K562 (cell line): ENCODE measurements around the gene HSPA1L. TPM values are rescaled to one million over a fixed set of nuclear protein-coding genes. Genes with fewer than 3 reads are reported as not detected.
"Not testable (repeated sequence)": the region's sequence is repeated elsewhere in the genome, so short reads cannot be mapped to it uniquely, and the experiment has no call there.

Experiments
- ATAC-seq: fragments of 200-7000 bp; cut with Tn5 transposase; 3 replicates; pipeline ENCODE4 v1.9.1; 2020; ENCODE audit warnings: moderate library complexity
- BruUV-seq: library from RNA; stranded (reverse); fragments of 400-500 nt; replicated peaks from 2 replicates; lab custom pipeline; 2021; lab: Mats Ljungman, UMichigan
- CTCF ChIA-PET: fragments of 300-600 bp; formaldehyde crosslinking; extraction: SDS; loops from one replicate; lab custom pipeline; 2021; ENCODE audit warnings: low intra/inter-chr PET ratio; lab: Yijun Ruan, JAX
- POLR2A ChIA-PET: fragments of 300-600, 350-650 bp; sonication (Branson Sonifier 250); formaldehyde crosslinking; extraction: SDS; loops from one replicate; lab custom pipeline; 2021; ENCODE audit warnings: antibody characterized with exemption, inconsistent platforms; lab: Yijun Ruan, JAX
- DNase-seq, 4 experiments: peaks; one replicate each; pipeline versions ENCODE4 v3.0.0 to v3.0.0-alpha.2; 2011 to 2018; ENCODE audit warnings: low spot score in 3 of 4, mixed read lengths in 3 of 4; ENCODE audit errors: extremely low read depth in 1 of 4
- FAIRE-seq: peaks from 2 replicates; lab custom pipeline; 2011; peaks lifted over from hg19 to GRCh38; lab: Jason Lieb, UNC
- H2AFZ ChIP-seq: 2 replicates; pipeline ENCODE4 v1.6.0; 2011; ENCODE audit warnings: low read depth, low read length, control low read depth, inconsistent platforms
- H3K27ac ChIP-seq: fragments of 200-600 bp; 3 replicates; pipeline ENCODE4 v1.8.0; 2011; ENCODE audit warnings: low read depth, mild to moderate bottlenecking, control low read depth, inconsistent platforms, low read length, moderate library complexity, mixed read lengths; ENCODE audit errors: extremely low read depth
- H3K27me3 ChIP-seq, 2 experiments: fragments of 300-600 bp in 1 of 2; 2 replicates in 1 of 2; 3 replicates in 1 of 2; pipeline versions ENCODE4 v1.6.0 to v1.8.0; 2011; ENCODE audit warnings: inconsistent platforms in 2 of 2, low read length in 2 of 2, mild to moderate bottlenecking in 1 of 2, mixed read lengths in 1 of 2, moderate library complexity in 1 of 2; ENCODE audit not compliant: control insufficient read depth in 2 of 2, insufficient read depth in 2 of 2
- H3K36me3 ChIP-seq: fragments of 300-600 bp; 3 replicates; pipeline ENCODE4 v1.8.0; 2011; ENCODE audit warnings: mild to moderate bottlenecking, low read length, inconsistent platforms; ENCODE audit not compliant: control insufficient read depth, insufficient read depth
- H3K4me1 ChIP-seq, 2 experiments: fragments of 200-600 bp in 1 of 2; replicated peaks in 1 of 2; 2 replicates in 1 of 2; 3 replicates in 1 of 2; pipeline versions ENCODE4 v1.5.1 to v1.8.0; 2011; ENCODE audit warnings: inconsistent platforms in 2 of 2, low read length in 2 of 2, mild to moderate bottlenecking in 1 of 2, mixed read lengths in 1 of 2, moderate library complexity in 1 of 2; ENCODE audit not compliant: control insufficient read depth in 2 of 2, insufficient read depth in 2 of 2
- H3K4me2 ChIP-seq: 2 replicates; pipeline ENCODE4 v1.6.1; 2011; ENCODE audit warnings: low read length, control low read depth, inconsistent platforms, mixed read lengths; ENCODE audit not compliant: insufficient read depth
- H3K4me3 ChIP-seq: fragments of 200-600 bp; sonication (generic), shearing (Covaris generic); 2 replicates; pipeline ENCODE4 v1.5.1; 2016; ENCODE audit warnings: control low read depth, inconsistent platforms
- H3K79me2 ChIP-seq: fragments of 200-600 bp; 3 replicates; pipeline ENCODE4 v1.8.0; 2011; ENCODE audit warnings: low read length, inconsistent platforms; ENCODE audit not compliant: control insufficient read depth, insufficient read depth
- H3K9ac ChIP-seq, 2 experiments: 2 replicates each; pipeline versions ENCODE4 v1.6.0 to v1.6.1; 2011; ENCODE audit warnings: low read depth in 2 of 2, low read length in 2 of 2, control low read depth in 1 of 2, inconsistent platforms in 1 of 2, mild to moderate bottlenecking in 1 of 2, mixed read lengths in 1 of 2; ENCODE audit not compliant: insufficient read depth in 1 of 2
- H3K9me1 ChIP-seq: one replicate; pipeline ENCODE4 v1.6.0; 2011; ENCODE audit warnings: inconsistent platforms, mild to moderate bottlenecking, low read length, moderate library complexity; ENCODE audit not compliant: control insufficient read depth, insufficient read depth
- H3K9me3 ChIP-seq: replicated peaks from 2 replicates; pipeline ENCODE4 v1.5.1; 2011; ENCODE audit warnings: low read depth, low read length, inconsistent platforms; ENCODE audit not compliant: control insufficient read depth, insufficient read depth
- H4K20me1 ChIP-seq: replicated peaks from 2 replicates; pipeline ENCODE4 v1.6.1; 2011; ENCODE audit warnings: low read length, inconsistent platforms, mixed read lengths; ENCODE audit not compliant: control insufficient read depth, insufficient read depth
- CBX3 ChIP-seq, 2 experiments: IDR thresholded peaks; 1 replicate in 1 of 2; 2 replicates in 1 of 2; pipeline ENCODE4 v1.6.1; 2012; ENCODE audit warnings: inconsistent platforms in 2 of 2, low read length in 2 of 2, borderline replicate concordance in 1 of 2, control low read depth in 1 of 2
- FOS ChIP-seq: IDR thresholded peaks from 3 replicates; pipeline ENCODE4 v1.6.1; 2011; ENCODE audit not compliant: insufficient read length; ENCODE audit errors: extremely low read depth
- KDM5B ChIP-seq: fragments of 200-600 bp; sonication (generic); IDR thresholded peaks from 2 replicates; pipeline ENCODE4 v1.6.1; 2012; ENCODE audit warnings: low read depth, mild to moderate bottlenecking, moderate library complexity, low read length, control low read depth, inconsistent platforms; ENCODE audit not compliant: insufficient replicate concordance
- WGBS: fragments of 100-300 bp; shearing (Covaris generic); methylation state at CpG from one replicate; pipeline ENCODE4 v1.1.6; 2016; ENCODE audit warnings: low coverage, mixed read lengths; ENCODE audit not compliant: insufficient coverage; ENCODE audit errors: missing lambda C conversion rate; 5-methylcytosine and 5-hydroxymethylcytosine counted together
- in situ Hi-C: fragments of 300-500 bp; cut with MboI; formaldehyde crosslinking; loops from 4 replicates; pipeline ENCODE4 v1.15.0; 2018; ENCODE audit warnings: inconsistent platforms, mixed read lengths
- intact Hi-C: fragments of 100-400 bp; cut with micrococcal nuclease; formaldehyde crosslinking; loops from 2 replicates; pipeline ENCODE4 v1.14.2; 2022
- polyA plus RNA-seq, 8 experiments: library from polyadenylated mRNA; depleted of rRNA in 4 of 8; stranded (reverse) in 5 of 8; unstranded in 3 of 8; fragments of >200 nt; fragmentation: Nextera tagmentation in 2 of 8; fragmentation: Illumina TruSeq in 1 of 8; extraction: Ambion mirVana in 2 of 8; extraction: Trizol in 1 of 8; gene quantifications; 2 replicates each; pipeline versions ENCODE4 v1.2.1 to v1.2.3, GENCODE V29; 2011 to 2014; ENCODE audit warnings: inconsistent platforms in 1 of 8, missing spikeins in 1 of 8
- total RNA-seq, 7 experiments: library from RNA; depleted of rRNA in 6 of 7; stranded (reverse); fragments of >200 nt in 6 of 7; fragmentation: Illumina TruSeq in 2 of 7; extraction: Trizol in 2 of 7; gene quantifications; 2 replicates each; pipeline versions ENCODE4 v1.2.1 to v1.2.3, GENCODE V29; 2011 to 2021; ENCODE audit warnings: low replicate concordance in 1 of 7
- TF ChIP-seq, protein P1 (sequence below): sonication (generic); formaldehyde crosslinking; IDR thresholded peaks from 2 replicates; pipeline ENCODE4 v1.8.0; 2022; ENCODE audit warnings: missing genetic modification reagents, mild to moderate bottlenecking, moderate library complexity, borderline replicate concordance
- TF ChIP-seq, protein P2 (sequence below): sonication (generic); formaldehyde crosslinking; IDR thresholded peaks from 2 replicates; pipeline ENCODE4 v1.8.1; 2023; ENCODE audit warnings: mild to moderate bottlenecking, missing genetic modification reagents

Gene HSPA1L
- total and polyA plus RNA-seq, 9 of the 15 experiments (the other 6 are each of a cell fraction or from before 2014, with no cell fraction given) = 0.14 to 2.1 (median 1.3) TPM

DNA sequence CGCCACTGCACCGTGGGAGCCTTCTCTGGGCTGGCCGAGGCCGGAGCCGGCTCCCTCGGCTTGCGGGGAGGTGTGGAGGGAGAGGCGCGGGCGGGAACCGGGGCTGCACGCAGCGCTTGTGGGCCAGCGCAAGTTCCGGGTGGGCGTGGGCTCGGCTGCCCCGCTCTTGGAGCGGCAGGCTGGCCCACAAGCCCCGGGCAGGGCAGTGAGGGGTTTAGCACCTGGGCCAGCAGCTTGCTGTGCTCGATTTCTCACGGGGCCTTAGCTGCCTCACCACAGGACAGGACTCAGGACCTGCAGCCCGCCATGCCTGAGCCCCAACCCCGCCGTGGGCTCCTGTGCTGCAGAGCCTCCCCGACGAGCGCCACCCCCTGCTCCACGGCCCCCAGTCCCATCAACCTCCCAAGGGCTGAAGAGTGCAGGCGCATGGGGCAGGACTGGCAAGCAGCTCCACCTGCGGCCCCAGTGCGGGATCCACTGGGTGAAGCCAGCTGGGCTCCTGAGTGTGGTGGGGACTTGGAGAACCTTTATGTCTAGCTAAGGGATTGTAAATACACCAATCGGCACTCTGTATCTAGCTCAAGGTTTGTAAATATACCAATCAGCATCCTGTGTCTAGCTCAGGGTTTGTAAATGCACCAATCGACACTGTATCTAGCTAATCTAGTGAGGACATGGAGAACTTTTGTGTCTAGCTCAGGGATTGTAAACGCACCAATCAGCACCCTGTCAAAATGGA lies 37.1 kb upstream of the HSPA1L start:
- H3K9ac ChIP-seq, H3K4me3 ChIP-seq, ATAC-seq, BruUV-seq, in situ Hi-C loops, H3K9me3 ChIP-seq, H2AFZ ChIP-seq, intact Hi-C loops, H3K27me3 ChIP-seq, H3K9me1 ChIP-seq, H3K4me2 ChIP-seq, CTCF ChIA-PET, FAIRE-seq, H3K79me2 ChIP-seq, H4K20me1 ChIP-seq, H3K36me3 ChIP-seq, H3K4me1 ChIP-seq, H3K27ac ChIP-seq: not testable (repeated sequence)
- 82% methylated on average over 34 of the region's 35 CpGs for WGBS
- POLR2A ChIA-PET = interaction anchor here (0.6 to 15.7 kb wide), 7 partner anchors 8 to 187 kb away, joined by 3 to 229 read pairs (median 4); partner anchors contain the start of genes GPANK1 and NEU1
- DNase-seq = peak in 1 of 4 experiments; percentile 20
- TF ChIP-seq, protein P1, sequence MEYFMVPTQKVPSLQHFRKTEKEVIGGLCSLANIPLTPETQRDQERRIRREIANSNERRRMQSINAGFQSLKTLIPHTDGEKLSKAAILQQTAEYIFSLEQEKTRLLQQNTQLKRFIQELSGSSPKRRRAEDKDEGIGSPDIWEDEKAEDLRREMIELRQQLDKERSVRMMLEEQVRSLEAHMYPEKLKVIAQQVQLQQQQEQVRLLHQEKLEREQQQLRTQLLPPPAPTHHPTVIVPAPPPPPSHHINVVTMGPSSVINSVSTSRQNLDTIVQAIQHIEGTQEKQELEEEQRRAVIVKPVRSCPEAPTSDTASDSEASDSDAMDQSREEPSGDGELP = 0 out of 2 replicates have a peak, but pooled peaks have one; percentile 0
- TF ChIP-seq, protein P2, sequence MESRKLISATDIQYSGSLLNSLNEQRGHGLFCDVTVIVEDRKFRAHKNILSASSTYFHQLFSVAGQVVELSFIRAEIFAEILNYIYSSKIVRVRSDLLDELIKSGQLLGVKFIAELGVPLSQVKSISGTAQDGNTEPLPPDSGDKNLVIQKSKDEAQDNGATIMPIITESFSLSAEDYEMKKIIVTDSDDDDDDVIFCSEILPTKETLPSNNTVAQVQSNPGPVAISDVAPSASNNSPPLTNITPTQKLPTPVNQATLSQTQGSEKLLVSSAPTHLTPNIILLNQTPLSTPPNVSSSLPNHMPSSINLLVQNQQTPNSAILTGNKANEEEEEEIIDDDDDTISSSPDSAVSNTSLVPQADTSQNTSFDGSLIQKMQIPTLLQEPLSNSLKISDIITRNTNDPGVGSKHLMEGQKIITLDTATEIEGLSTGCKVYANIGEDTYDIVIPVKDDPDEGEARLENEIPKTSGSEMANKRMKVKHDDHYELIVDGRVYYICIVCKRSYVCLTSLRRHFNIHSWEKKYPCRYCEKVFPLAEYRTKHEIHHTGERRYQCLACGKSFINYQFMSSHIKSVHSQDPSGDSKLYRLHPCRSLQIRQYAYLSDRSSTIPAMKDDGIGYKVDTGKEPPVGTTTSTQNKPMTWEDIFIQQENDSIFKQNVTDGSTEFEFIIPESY (CRISPR knock-in tag) = peak; percentile 58; the same call in 1 of the 2 replicates
- TF ChIP-seq CBX3 (IDR thresholded peaks at IDR 0.05; ENCODE audit: borderline replicate concordance in 1 of 2, low read length in 2 of 2) (0 out of 3 replicates have a peak, but pooled peaks of 1 of the 2 experiments have one; percentile 63), FOS (peak; percentile 54), KDM5B (peak; percentile 36)
